PC-9 (cell line): Measurements from ENCODE around the gene ADGRB3. TPM values are rescaled to one million over a fixed set of nuclear protein-coding genes. Genes with fewer than 3 reads are reported as not detected.

Experiments used
- BruUV-seq: library from RNA; stranded (reverse); fragments of 400-500 nt; replicated peaks from 2 replicates; lab custom pipeline; 2021; lab: Mats Ljungman, UMichigan
- CTCF ChIA-PET: fragments of 300-600 bp; sonication (Branson Sonifier 250); formaldehyde crosslinking; loops from one replicate; lab custom pipeline; 2022; ENCODE audit warnings: antibody characterized with exemption; lab: Charles Lee
- POLR2A ChIA-PET: fragments of 300-600 bp; sonication (Branson Sonifier 250); formaldehyde crosslinking; loops from one replicate; lab custom pipeline; 2022; ENCODE audit warnings: antibody characterized with exemption; ENCODE audit not compliant: unreplicated experiment; lab: Charles Lee
- DNase-seq, 2 experiments: peaks; one replicate each; pipeline versions ENCODE4 v3.0.0 to v3.0.0-alpha.2; 2015 to 2022; ENCODE audit warnings: mixed read lengths in 1 of 2
- H2AFZ ChIP-seq: fragments of 200-600 bp; sonication (generic); 2 replicates; pipeline ENCODE4 v1.8.1; 2017; ENCODE audit warnings: antibody characterized with exemption
- H3F3A ChIP-seq: fragments of 200-600 bp; sonication (generic); 2 replicates; pipeline ENCODE4 v1.8.1; 2017; ENCODE audit warnings: antibody characterized with exemption, mild to moderate bottlenecking, low read depth; ENCODE audit not compliant: insufficient read depth
- H3K27ac ChIP-seq: fragments of 200-600 bp; sonication (generic); 2 replicates; pipeline ENCODE4 v1.6.1; 2016; ENCODE audit warnings: mixed run types
- H3K27me3 ChIP-seq: fragments of 200-600 bp; sonication (generic); 2 replicates; pipeline ENCODE4 v1.6.1; 2016; ENCODE audit warnings: low read depth, mixed run types; ENCODE audit not compliant: insufficient read depth
- H3K36me3 ChIP-seq: fragments of 200-600 bp; sonication (generic); 2 replicates; pipeline ENCODE4 v1.6.1; 2016; ENCODE audit warnings: low read depth, mixed run types
- H3K4me1 ChIP-seq: fragments of 200-600 bp; sonication (generic); replicated peaks from 2 replicates; pipeline ENCODE4 v1.6.1; 2016; ENCODE audit warnings: mixed run types; ENCODE audit not compliant: insufficient read depth
- H3K4me2 ChIP-seq: fragments of 200-600 bp; sonication (generic); 2 replicates; pipeline ENCODE4 v1.6.1; 2017; ENCODE audit warnings: mixed run types
- H3K4me3 ChIP-seq: fragments of 200-600 bp; sonication (generic); 2 replicates; pipeline ENCODE4 v1.6.1; 2016; ENCODE audit warnings: mixed run types
- H3K79me2 ChIP-seq: fragments of 200-600 bp; sonication (generic); 2 replicates; pipeline ENCODE4 v1.6.1; 2017; ENCODE audit warnings: low read depth, mixed run types
- H3K9me2 ChIP-seq: fragments of 200-600 bp; sonication (generic); 2 replicates; pipeline ENCODE4 v1.8.1; 2017; ENCODE audit warnings: mild to moderate bottlenecking; ENCODE audit not compliant: insufficient read depth
- H3K9me3 ChIP-seq: fragments of 200-600 bp; sonication (generic); 2 replicates; pipeline ENCODE4 v1.8.1; 2016; ENCODE audit warnings: low read depth; ENCODE audit not compliant: insufficient read depth
- H4K20me1 ChIP-seq: fragments of 200-600 bp; sonication (generic); 2 replicates; pipeline ENCODE4 v1.8.1; 2017; ENCODE audit not compliant: insufficient read depth
- EZH2 ChIP-seq: fragments of 200-600 bp; sonication (generic); IDR thresholded peaks from 2 replicates; pipeline ENCODE4 v1.8.0; 2017; ENCODE audit warnings: antibody characterized with exemption, low read depth
- intact Hi-C: fragments of 100-400 bp; cut with micrococcal nuclease; formaldehyde crosslinking; loops from one replicate; pipeline ENCODE4 v1.10.0; 2022; ENCODE audit not compliant: unreplicated experiment
- total RNA-seq: library from RNA; stranded (reverse); gene quantifications from 2 replicates; pipeline ENCODE4 v1.2.3, GENCODE V29; 2021
- TF ChIP-seq, protein P1 (sequence below): fragments of 200-600 bp; sonication (generic); conservative IDR thresholded peaks from 2 replicates; pipeline ENCODE4 v1.6.1; 2017; ENCODE audit warnings: mixed run types, antibody characterized with exemption, mild to moderate bottlenecking, moderate library complexity

ADGRB3 gene
- total RNA-seq, 1 experiment from 2014 or later, result not detected

DNA sequence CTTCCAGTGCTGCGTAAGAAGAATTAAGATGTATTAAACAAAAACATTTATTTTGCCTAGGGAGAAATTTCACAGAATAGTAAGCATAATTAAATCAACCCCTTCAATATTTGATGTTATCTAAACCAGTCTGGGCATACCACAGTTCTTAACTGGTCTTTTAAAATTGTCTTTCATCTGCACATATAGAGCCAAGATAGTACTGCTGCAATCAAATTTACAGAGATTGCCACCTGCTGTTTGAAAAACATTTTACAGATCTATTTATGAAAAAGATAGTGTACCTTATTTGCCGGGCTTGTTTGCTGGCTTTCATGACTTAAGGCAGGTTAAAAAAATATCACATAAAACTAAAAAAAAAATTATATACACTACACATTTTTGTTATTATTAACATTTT, 323.2 kb downstream of the ADGRB3 start:
- Histone ChIP-seq H3K27ac (no peak overlapping the region), H3F3A (no peaks in the 10 kb centered on the region), H4K20me1 (no peaks in the 10 kb centered on the region), H3K4me2 (no peak overlapping the region), H3K9me2 (no peaks in the 10 kb centered on the region), H3K36me3 (no peaks in the 10 kb centered on the region), H3K79me2 (no peaks in the 10 kb centered on the region), H3K27me3 (no peaks in the 10 kb centered on the region), H3K9me3 (no peaks in the 10 kb centered on the region), H3K4me1 (no peaks in the 10 kb centered on the region), H3K4me3 (no peak overlapping the region), H2AFZ (no peak overlapping the region)
- ChIA-PET CTCF (no interaction called here), POLR2A (no interaction called here)
- no peak for DNase-seq
- intact Hi-C loops, result no loop called here
- no TSS peak for BruUV-seq
- no peak for TF ChIP-seq EZH2
- TF ChIP-seq, protein P1, sequence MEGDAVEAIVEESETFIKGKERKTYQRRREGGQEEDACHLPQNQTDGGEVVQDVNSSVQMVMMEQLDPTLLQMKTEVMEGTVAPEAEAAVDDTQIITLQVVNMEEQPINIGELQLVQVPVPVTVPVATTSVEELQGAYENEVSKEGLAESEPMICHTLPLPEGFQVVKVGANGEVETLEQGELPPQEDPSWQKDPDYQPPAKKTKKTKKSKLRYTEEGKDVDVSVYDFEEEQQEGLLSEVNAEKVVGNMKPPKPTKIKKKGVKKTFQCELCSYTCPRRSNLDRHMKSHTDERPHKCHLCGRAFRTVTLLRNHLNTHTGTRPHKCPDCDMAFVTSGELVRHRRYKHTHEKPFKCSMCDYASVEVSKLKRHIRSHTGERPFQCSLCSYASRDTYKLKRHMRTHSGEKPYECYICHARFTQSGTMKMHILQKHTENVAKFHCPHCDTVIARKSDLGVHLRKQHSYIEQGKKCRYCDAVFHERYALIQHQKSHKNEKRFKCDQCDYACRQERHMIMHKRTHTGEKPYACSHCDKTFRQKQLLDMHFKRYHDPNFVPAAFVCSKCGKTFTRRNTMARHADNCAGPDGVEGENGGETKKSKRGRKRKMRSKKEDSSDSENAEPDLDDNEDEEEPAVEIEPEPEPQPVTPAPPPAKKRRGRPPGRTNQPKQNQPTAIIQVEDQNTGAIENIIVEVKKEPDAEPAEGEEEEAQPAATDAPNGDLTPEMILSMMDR, result peak; percentile 36

DNA sequence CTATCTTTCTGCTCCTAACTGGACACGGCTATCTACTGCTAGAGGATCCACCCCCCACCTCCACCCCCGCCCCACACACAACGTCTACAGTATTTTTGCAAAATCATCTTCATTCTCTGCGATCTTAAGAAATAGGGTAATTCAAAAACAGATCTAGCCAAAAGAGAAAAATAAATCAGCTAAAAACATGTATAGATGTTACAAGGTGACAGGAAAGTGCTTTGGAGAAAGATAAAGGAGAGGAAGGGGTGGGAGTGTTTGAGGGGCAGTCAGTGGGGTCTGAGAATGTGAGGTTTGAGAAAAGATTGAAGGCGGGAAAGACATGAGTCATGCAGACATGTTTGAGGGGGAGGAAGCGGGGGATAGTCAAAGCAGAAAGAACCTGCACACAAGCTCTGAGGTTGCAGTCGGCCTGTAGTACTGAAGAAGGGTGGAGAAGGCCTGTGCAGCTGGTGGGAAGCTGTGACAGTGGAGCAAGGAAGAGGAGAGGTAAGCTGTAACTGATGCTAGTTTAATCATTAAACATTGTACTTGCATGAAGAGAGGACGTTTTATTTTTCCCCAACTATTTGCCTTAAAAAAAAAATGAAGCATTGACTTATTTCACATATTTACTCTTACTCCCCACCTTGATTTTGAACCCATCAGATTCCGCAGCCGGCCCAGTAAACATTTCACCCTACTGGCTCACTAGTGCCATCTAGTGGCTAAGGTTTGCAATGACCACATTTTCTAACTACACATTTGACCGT, 332.6 kb downstream of the ADGRB3 start:
- no peak overlapping the region for H3K27ac ChIP-seq
- no peak overlapping the region for H3K4me3 ChIP-seq
- no peaks in the 10 kb centered on the region for H3F3A ChIP-seq
- BruUV-seq, result no TSS peak
- no peaks in the 10 kb centered on the region for H3K9me3 ChIP-seq
- ChIA-PET POLR2A (no interaction called here), CTCF (no interaction called here)
- no peak overlapping the region for H2AFZ ChIP-seq
- TF ChIP-seq, protein P1, result peak; percentile 87
- no peak for TF ChIP-seq EZH2
- H3K4me1 ChIP-seq, result no peaks in the 10 kb centered on the region
- DNase-seq, result peak in 1 of 2 experiments; percentile 38
- intact Hi-C loops, result loop anchor here (2.0 kb wide), 1 partner anchor 329 kb away; no protein-coding TSS in a partner anchor
- H3K27me3 ChIP-seq, result no peaks in the 10 kb centered on the region
- no peaks in the 10 kb centered on the region for H3K36me3 ChIP-seq
- H3K79me2 ChIP-seq, result no peaks in the 10 kb centered on the region
- H3K4me2 ChIP-seq, result no peak overlapping the region
- no peaks in the 10 kb centered on the region for H3K9me2 ChIP-seq
- H4K20me1 ChIP-seq, result no peaks in the 10 kb centered on the region

DNA sequence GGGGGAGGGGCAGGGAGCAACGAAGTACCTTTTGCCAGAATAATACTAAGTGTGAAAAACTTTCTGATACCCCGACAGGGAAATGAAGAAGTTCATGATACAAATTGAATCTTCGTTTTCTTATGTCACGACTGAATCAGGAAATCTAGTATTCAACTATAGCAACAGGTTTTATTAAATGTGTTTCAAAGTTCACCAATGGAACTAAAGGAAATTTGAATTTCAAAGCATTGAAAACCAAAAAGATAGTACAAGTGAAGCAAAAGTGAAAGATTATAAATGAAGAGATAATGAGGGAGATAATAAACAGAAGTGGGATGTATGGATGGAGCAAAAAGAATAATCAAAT, 333.2 kb downstream of the ADGRB3 start:
- no peak for DNase-seq
- no peak overlapping the region for H2AFZ ChIP-seq
- no peak overlapping the region for H3K27ac ChIP-seq
- ChIA-PET CTCF (no interaction called here), POLR2A (no interaction called here)
- no peaks in the 10 kb centered on the region for H3K9me3 ChIP-seq
- no peaks in the 10 kb centered on the region for H3K79me2 ChIP-seq
- no peaks in the 10 kb centered on the region for H3K4me1 ChIP-seq
- intact Hi-C loops, result loop anchor here (2.0 kb wide), 1 partner anchor 329 kb away; no protein-coding TSS in a partner anchor
- no peaks in the 10 kb centered on the region for H4K20me1 ChIP-seq
- TF ChIP-seq, protein P1, result no peak; the same call in 1 of the 2 replicates
- no peak for TF ChIP-seq EZH2
- no peak overlapping the region for H3K4me3 ChIP-seq
- no TSS peak for BruUV-seq
- H3K9me2 ChIP-seq, result no peaks in the 10 kb centered on the region
- no peak overlapping the region for H3K4me2 ChIP-seq
- H3K36me3 ChIP-seq, result no peaks in the 10 kb centered on the region
- H3F3A ChIP-seq, result no peaks in the 10 kb centered on the region
- H3K27me3 ChIP-seq, result no peaks in the 10 kb centered on the region
